SK-N-SH (cell line): ENCODE measurements around the gene SLC12A9. TPM values are rescaled to one million over a fixed set of nuclear protein-coding genes. Genes with fewer than 3 reads are reported as not detected.

Source experiments
- CTCF ChIA-PET: fragments of 300-600, 350-600 bp; formaldehyde crosslinking; extraction: SDS; loops from one replicate; lab custom pipeline; 2021; lab: Yijun Ruan, JAX
- POLR2A ChIA-PET: fragments of 350-600 bp; sonication (Branson Sonifier 250); formaldehyde crosslinking; extraction: SDS; loops from one replicate; lab custom pipeline; 2020; ENCODE audit warnings: antibody characterized with exemption, inconsistent platforms; lab: Yijun Ruan, JAX
- DNase-seq: peaks from one replicate; pipeline ENCODE4 v3.0.0; 2012
- H2AFZ ChIP-seq: fragments of 200-600 bp; sonication (generic); 2 replicates; pipeline ENCODE4 v1.8.1; 2016; ENCODE audit warnings: antibody characterized with exemption, mild to moderate bottlenecking, low read depth
- H3F3A ChIP-seq: fragments of 200-600 bp; sonication (generic); replicated peaks from 2 replicates; pipeline ENCODE3; 2016; ENCODE audit warnings: antibody characterized with exemption, mild to moderate bottlenecking; ENCODE audit not compliant: insufficient read depth
- H3K27ac ChIP-seq, 2 experiments: fragments of 200-500 bp in 1 of 2; fragments of 200-600 bp in 1 of 2; sonication (Bioruptor generic) in 1 of 2; sonication (generic), shearing (Covaris generic) in 1 of 2; 2 replicates each; pipeline versions ENCODE4 v1.5.1 to v1.6.1; 2014 to 2016; ENCODE audit warnings: low read depth in 2 of 2, inconsistent platforms in 1 of 2, low read length in 1 of 2, mild to moderate bottlenecking in 1 of 2, mixed read lengths in 1 of 2
- H3K27me3 ChIP-seq: fragments of 200-600 bp; sonication (generic), shearing (Covaris generic); 2 replicates; pipeline ENCODE4 v1.6.1; 2016; ENCODE audit warnings: mixed run types; ENCODE audit not compliant: insufficient read depth
- H3K36me3 ChIP-seq, 2 experiments: fragments of 200-500 bp in 1 of 2; fragments of 200-600 bp in 1 of 2; sonication (Bioruptor generic) in 1 of 2; sonication (generic) in 1 of 2; replicated peaks in 1 of 2; 2 replicates each; pipeline versions ENCODE3 to v1.5.1; 2014 to 2016; ENCODE audit warnings: low read length in 1 of 2, mild to moderate bottlenecking in 1 of 2; ENCODE audit not compliant: insufficient read depth in 2 of 2, control insufficient read depth in 1 of 2
- H3K4me1 ChIP-seq, 2 experiments: fragments of 200-500 bp in 1 of 2; fragments of 200-600 bp in 1 of 2; sonication (Bioruptor generic) in 1 of 2; sonication (generic), shearing (Covaris generic) in 1 of 2; 2 replicates each; pipeline versions ENCODE4 v1.5.1 to v1.6.1; 2014 to 2016; ENCODE audit warnings: low read depth in 1 of 2, low read length in 1 of 2, mixed run types in 1 of 2; ENCODE audit not compliant: insufficient read depth in 2 of 2, control insufficient read depth in 1 of 2
- H3K4me2 ChIP-seq: fragments of 200-600 bp; sonication (generic), shearing (Covaris generic); 2 replicates; pipeline ENCODE4 v1.6.1; 2017; ENCODE audit warnings: mixed run types
- H3K4me3 ChIP-seq, 2 experiments: fragments of 200-500 bp in 1 of 2; fragments of 200-600 bp in 1 of 2; sonication (Bioruptor generic) in 1 of 2; sonication (generic), shearing (Covaris generic) in 1 of 2; 2 replicates each; pipeline versions ENCODE4 v1.5.1 to v1.8.1; 2014 to 2016; ENCODE audit warnings: low read depth in 2 of 2, inconsistent platforms in 1 of 2, low read length in 1 of 2, mild to moderate bottlenecking in 1 of 2, mixed read lengths in 1 of 2, moderate library complexity in 1 of 2
- H3K79me2 ChIP-seq: fragments of 200-600 bp; sonication (generic); 2 replicates; pipeline ENCODE4 v1.8.1; 2017; ENCODE audit warnings: mild to moderate bottlenecking; ENCODE audit not compliant: insufficient read depth
- H3K9ac ChIP-seq: fragments of 200-600 bp; sonication (generic); 2 replicates; pipeline ENCODE4 v1.6.1; 2017; ENCODE audit warnings: mixed run types
- H3K9me2 ChIP-seq: fragments of 200-600 bp; sonication (generic); 2 replicates; pipeline ENCODE4 v1.6.1; 2017; ENCODE audit warnings: mixed run types
- H3K9me3 ChIP-seq: fragments of 200-600 bp; sonication (generic); 2 replicates; pipeline ENCODE4 v1.6.1; 2017; ENCODE audit warnings: mixed run types, mild to moderate bottlenecking, moderate library complexity
- H4K20me1 ChIP-seq: fragments of 200-600 bp; sonication (generic); 2 replicates; pipeline ENCODE4 v1.6.1; 2017; ENCODE audit warnings: mild to moderate bottlenecking, mixed run types; ENCODE audit not compliant: insufficient read depth
- EP300 ChIP-seq, 2 experiments: IDR thresholded peaks; 2 replicates each; pipeline versions ENCODE4 v1.4.0 to v1.6.1; 2012; ENCODE audit warnings: borderline replicate concordance in 1 of 2, low read depth in 1 of 2, low read length in 1 of 2
- EZH2phosphoT487 ChIP-seq: fragments of 200-600 bp; sonication (generic); IDR thresholded peaks from 2 replicates; pipeline ENCODE4 v1.6.1; 2017; ENCODE audit warnings: low read depth, mixed run types, mild to moderate bottlenecking, antibody characterized with exemption, moderate library complexity, borderline replicate concordance
- FOSL2 ChIP-seq: IDR thresholded peaks from 2 replicates; pipeline ENCODE4 v1.4.0; 2012; ENCODE audit warnings: low read depth, mild to moderate bottlenecking, moderate library complexity, borderline replicate concordance
- JUND ChIP-seq: IDR thresholded peaks from 2 replicates; pipeline ENCODE4 v1.4.0; 2012
- MXI1 ChIP-seq: IDR thresholded peaks from 2 replicates; pipeline ENCODE4 v1.6.1; 2012; ENCODE audit warnings: mild to moderate bottlenecking, low read depth, low read length, improper control_type of control experiment
- RAD21 ChIP-seq: IDR thresholded peaks from 2 replicates; pipeline ENCODE4 v1.6.1; 2012; ENCODE audit warnings: mild to moderate bottlenecking, low read length
- TEAD4 ChIP-seq: IDR thresholded peaks from 2 replicates; pipeline ENCODE4 v1.4.0; 2012; ENCODE audit warnings: mild to moderate bottlenecking, borderline replicate concordance; ENCODE audit not compliant: insufficient read depth
- WGBS: methylation state at CpG from one replicate; pipeline ENCODE4 v1.1.6; 2017; ENCODE audit warnings: low lambda C conversion rate; 5-methylcytosine and 5-hydroxymethylcytosine counted together
- polyA plus RNA-seq, 3 experiments: library from polyadenylated mRNA; depleted of rRNA; stranded (reverse); fragments of >200 nt; gene quantifications; 2 replicates each; pipeline ENCODE4 v1.2.3, GENCODE V29; 2012
- TF ChIP-seq, protein P1 (sequence below): IDR thresholded peaks from 2 replicates; pipeline ENCODE4; 2012
- TF ChIP-seq, protein P2 (sequence below): fragments of 150-350 bp; IDR thresholded peaks from 2 replicates; pipeline ENCODE4 v1.6.1; 2017; ENCODE audit warnings: antibody characterized with exemption, low read length, low read depth, borderline replicate concordance
- TF ChIP-seq, protein P3 (sequence below): IDR thresholded peaks from 2 replicates; pipeline ENCODE4 v1.4.0; 2012; ENCODE audit warnings: low read depth, borderline replicate concordance

The SLC12A9 gene
- polyA plus RNA-seq, 1 of the 3 experiments (the other 2 are of a cell fraction): 29.7 TPM

DNA sequence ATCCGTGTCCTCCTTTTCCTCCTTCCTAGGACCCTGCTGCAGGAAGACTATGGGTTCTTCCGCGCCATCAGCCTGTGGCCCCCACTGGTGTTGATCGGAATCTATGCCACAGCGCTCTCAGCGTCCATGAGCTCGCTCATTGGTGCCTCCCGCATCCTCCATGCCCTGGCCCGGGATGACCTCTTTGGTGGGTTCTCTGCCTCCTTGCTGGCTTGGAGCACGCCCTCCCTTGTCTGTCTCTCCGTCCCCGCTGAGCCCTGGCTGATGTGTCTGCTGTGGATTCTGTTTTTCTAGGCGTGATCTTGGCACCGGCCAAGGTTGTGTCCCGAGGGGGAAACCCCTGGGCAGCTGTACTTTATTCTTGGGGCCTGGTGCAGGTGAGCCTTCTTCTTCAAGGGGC, 7.3 kb downstream of the SLC12A9 start:
- Histone ChIP-seq H3K27me3 (no peaks in the 10 kb centered on the region), H3K4me3 (no peak overlapping the region), H3K9me3 (no peaks in the 10 kb centered on the region), H3K27ac (no peak overlapping the region), H3K9ac (no peak overlapping the region), H3K36me3 (peaks cover 16 to 23% of the 10 kb centered on the region in 2 experiments), H3K9me2 (no peaks in the 10 kb centered on the region), H3K79me2 (peaks cover 11% of the 10 kb centered on the region; the same call in 1 of the 2 replicates), H4K20me1 (no peaks in the 10 kb centered on the region), H3F3A (peaks cover 9% of the 10 kb centered on the region), H2AFZ (no peak overlapping the region), H3K4me1 (no peaks in the 10 kb centered on the region; a peak in 1 of 4 replicates), H3K4me2 (no peak overlapping the region)
- 92% methylated on average over 15 of the region's 15 CpGs for WGBS
- DNase-seq: peak; percentile 38
- CTCF ChIA-PET: interaction anchor here (0.7 to 19.3 kb wide), 4 partner anchors 59 to 168 kb away, joined by 3 to 398 read pairs (median 4); no protein-coding TSS in a partner anchor
- TF ChIP-seq TEAD4 (no peak), EZH2phosphoT487 (no peak), EP300 (IDR thresholded peaks at IDR 0.05; ENCODE audit: borderline replicate concordance in 1 of 2, low read depth in 1 of 2, low read length in 1 of 2) (no peak), RAD21 (no peak), JUND (no peak), FOSL2 (no peak)
- TF ChIP-seq, protein P1, sequence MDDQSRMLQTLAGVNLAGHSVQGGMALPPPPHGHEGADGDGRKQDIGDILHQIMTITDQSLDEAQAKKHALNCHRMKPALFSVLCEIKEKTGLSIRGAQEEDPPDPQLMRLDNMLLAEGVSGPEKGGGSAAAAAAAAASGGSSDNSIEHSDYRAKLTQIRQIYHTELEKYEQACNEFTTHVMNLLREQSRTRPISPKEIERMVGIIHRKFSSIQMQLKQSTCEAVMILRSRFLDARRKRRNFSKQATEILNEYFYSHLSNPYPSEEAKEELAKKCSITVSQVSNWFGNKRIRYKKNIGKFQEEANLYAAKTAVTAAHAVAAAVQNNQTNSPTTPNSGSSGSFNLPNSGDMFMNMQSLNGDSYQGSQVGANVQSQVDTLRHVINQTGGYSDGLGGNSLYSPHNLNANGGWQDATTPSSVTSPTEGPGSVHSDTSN: no peak
- TF ChIP-seq, protein P2, sequence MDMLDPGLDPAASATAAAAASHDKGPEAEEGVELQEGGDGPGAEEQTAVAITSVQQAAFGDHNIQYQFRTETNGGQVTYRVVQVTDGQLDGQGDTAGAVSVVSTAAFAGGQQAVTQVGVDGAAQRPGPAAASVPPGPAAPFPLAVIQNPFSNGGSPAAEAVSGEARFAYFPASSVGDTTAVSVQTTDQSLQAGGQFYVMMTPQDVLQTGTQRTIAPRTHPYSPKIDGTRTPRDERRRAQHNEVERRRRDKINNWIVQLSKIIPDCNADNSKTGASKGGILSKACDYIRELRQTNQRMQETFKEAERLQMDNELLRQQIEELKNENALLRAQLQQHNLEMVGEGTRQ: no peak
- TF ChIP-seq, protein P3, sequence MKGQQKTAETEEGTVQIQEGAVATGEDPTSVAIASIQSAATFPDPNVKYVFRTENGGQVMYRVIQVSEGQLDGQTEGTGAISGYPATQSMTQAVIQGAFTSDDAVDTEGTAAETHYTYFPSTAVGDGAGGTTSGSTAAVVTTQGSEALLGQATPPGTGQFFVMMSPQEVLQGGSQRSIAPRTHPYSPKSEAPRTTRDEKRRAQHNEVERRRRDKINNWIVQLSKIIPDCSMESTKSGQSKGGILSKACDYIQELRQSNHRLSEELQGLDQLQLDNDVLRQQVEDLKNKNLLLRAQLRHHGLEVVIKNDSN: no peak
- POLR2A ChIA-PET: interaction anchor here (1.4 kb wide), 1 partner anchor 15 kb away, joined by 7 read pairs; the partner anchor contains the start of gene SRRT

DNA sequence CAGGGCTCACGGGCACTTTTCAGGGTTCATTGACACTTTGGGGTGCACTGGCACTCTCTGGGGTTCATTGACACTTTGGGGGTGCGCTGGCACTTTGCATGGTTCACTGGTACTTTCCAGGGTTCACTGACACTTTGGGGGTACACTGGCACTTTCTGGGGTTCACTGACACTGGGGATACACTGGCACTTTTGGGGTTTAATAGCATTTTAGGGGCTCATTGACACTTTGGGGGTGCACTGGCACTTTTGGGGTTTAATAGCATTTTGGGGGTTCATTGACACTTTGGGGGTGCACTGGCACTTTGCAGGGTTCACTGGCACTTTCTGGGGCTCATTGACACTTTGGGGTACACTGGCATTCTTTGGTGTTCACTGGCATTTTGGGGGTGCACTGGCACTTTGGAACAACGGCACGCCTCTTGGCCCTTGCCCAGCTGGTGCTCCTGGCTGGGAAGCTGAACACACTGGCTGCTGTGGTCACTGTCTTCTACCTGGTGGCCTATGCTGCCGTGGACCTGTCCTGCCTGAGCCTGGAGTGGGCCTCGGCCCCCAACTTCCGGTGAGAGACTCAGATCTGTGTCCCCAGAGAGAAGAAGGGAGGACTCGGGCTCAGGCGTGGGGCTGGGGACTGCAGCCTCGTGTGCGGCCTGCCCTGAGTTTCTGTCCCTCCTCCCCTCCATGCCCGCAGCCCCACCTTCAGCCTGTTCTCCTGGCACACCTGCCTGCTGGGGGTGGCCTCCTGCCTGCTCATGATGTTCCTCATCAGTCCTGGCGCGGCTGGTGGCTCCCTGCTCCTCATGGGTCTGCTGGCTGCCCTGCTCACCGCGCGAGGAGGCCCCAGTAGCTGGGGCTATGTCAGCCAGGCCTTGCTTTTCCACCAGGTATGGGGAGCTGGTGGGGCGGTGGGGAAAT, 8.4 kb downstream of the SLC12A9 start:
- WGBS: 96% methylated on average over 12 of the region's 18 CpGs
- CTCF ChIA-PET: interaction anchor here (0.7 to 2.2 kb wide), 5 partner anchors 9 to 156 kb away, joined by 3 to 17 read pairs (median 3); partner anchors contain the start of gene SLC12A9
- no peak for TF ChIP-seq MXI1

More for the DNA sequence above, 8.4 kb downstream of the SLC12A9 start:
- Histone ChIP-seq H3F3A (peaks cover 16% of the 10 kb centered on the region), H3K9ac (no peak overlapping the region), H3K36me3 (peaks cover 23% of the 10 kb centered on the region in 2 experiments), H3K4me1 (peaks cover 2 to 4% of the 10 kb centered on the region in 2 experiments; a peak in 2 of 4 replicates), H2AFZ (no peak overlapping the region), H3K4me2 (no peak overlapping the region), H4K20me1 (no peaks in the 10 kb centered on the region), H3K27me3 (no peaks in the 10 kb centered on the region), H3K9me3 (no peaks in the 10 kb centered on the region), H3K27ac (no peak overlapping the region), H3K79me2 (peaks cover 11% of the 10 kb centered on the region; the same call in 1 of the 2 replicates), H3K4me3 (no peak overlapping the region), H3K9me2 (no peaks in the 10 kb centered on the region)
- DNase-seq: peak; percentile 36
- POLR2A ChIA-PET: interaction anchor here (1.8 kb wide), 2 partner anchors 9 to 14 kb away, joined by 6 to 7 read pairs; partner anchors contain the start of genes SLC12A9 and SRRT
